Measurements from ENCODE around the gene ELP1.

GRCh38 chr9:108844856-108845255 lies 89.1 kb downstream of the ELP1 start:
- TF ChIP-seq, protein P1, sequence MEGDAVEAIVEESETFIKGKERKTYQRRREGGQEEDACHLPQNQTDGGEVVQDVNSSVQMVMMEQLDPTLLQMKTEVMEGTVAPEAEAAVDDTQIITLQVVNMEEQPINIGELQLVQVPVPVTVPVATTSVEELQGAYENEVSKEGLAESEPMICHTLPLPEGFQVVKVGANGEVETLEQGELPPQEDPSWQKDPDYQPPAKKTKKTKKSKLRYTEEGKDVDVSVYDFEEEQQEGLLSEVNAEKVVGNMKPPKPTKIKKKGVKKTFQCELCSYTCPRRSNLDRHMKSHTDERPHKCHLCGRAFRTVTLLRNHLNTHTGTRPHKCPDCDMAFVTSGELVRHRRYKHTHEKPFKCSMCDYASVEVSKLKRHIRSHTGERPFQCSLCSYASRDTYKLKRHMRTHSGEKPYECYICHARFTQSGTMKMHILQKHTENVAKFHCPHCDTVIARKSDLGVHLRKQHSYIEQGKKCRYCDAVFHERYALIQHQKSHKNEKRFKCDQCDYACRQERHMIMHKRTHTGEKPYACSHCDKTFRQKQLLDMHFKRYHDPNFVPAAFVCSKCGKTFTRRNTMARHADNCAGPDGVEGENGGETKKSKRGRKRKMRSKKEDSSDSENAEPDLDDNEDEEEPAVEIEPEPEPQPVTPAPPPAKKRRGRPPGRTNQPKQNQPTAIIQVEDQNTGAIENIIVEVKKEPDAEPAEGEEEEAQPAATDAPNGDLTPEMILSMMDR (IDR thresholded peaks at IDR 0.05), result no peak
- TF ChIP-seq POLR2A (IDR thresholded peaks at IDR 0.05), result no peak
